ENCODE measurements around the gene SEM1.
"Not testable (repeated sequence)": the region's sequence is repeated elsewhere in the genome, so short reads cannot be mapped to it uniquely, and the experiment has no call there.

The SEM1 gene

GRCh38 chr7:96707901-96708774 lies 1.5 kb downstream of the SEM1 start:
- in situ Hi-C loops (cut with HindIII; ENCODE audit: low sequenced_read_pairs): no loop called here
- no peak for DNase-seq (ENCODE audit: low read depth, low spot score)
- H3K4me3 ChIP-seq (ENCODE audit: low read depth, low read length): peak overlapping the region; percentile 61
- TF ChIP-seq CTCF (IDR thresholded peaks at IDR 0.05; ENCODE audit: low read depth, low read length): no peak

- DNase-seq (ENCODE audit: low read depth, low spot score): no peak
- in situ Hi-C loops (cut with HindIII; ENCODE audit: low sequenced_read_pairs): no loop called here
- H3K4me3 ChIP-seq (ENCODE audit: low read depth, low read length): no peak overlapping the region
Observed at GRCh38 chr7:96701258-96701657, 8.4 kb downstream of the SEM1 start.

GRCh38 chr7:96700516-96700915 lies 9.1 kb downstream of the SEM1 start:
- H3K4me3 ChIP-seq (ENCODE audit: low read depth, low read length): no peak overlapping the region
- in situ Hi-C loops (cut with HindIII; ENCODE audit: low sequenced_read_pairs): no loop called here
- no peak for DNase-seq (ENCODE audit: low read depth, low spot score)
- no peak for TF ChIP-seq CTCF (IDR thresholded peaks at IDR 0.05; ENCODE audit: low read depth, low read length)

More at GRCh38 chr7:96701258-96701657, 8.4 kb downstream of the SEM1 start:
- TF ChIP-seq CTCF (IDR thresholded peaks at IDR 0.05; ENCODE audit: low read depth, low read length): no peak

- DNase-seq (ENCODE audit: low read depth, low spot score): no peak
- no peak for TF ChIP-seq CTCF (IDR thresholded peaks at IDR 0.05; ENCODE audit: low read depth, low read length)
- in situ Hi-C loops (cut with HindIII; ENCODE audit: low sequenced_read_pairs): no loop called here
- H3K4me3 ChIP-seq (ENCODE audit: low read depth, low read length): no peak overlapping the region
Observed at GRCh38 chr7:96699219-96699871, 10.3 kb downstream of the SEM1 start.

- H3K4me3 ChIP-seq (ENCODE audit: low read depth, low read length); in situ Hi-C loops (cut with HindIII; ENCODE audit: low sequenced_read_pairs); DNase-seq (ENCODE audit: low read depth, low spot score): not testable (repeated sequence)
Observed at GRCh38 chr7:96698449-96698848, 11.2 kb downstream of the SEM1 start.

- in situ Hi-C loops (cut with HindIII; ENCODE audit: low sequenced_read_pairs): no loop called here
Observed at GRCh38 chr7:96697822-96698221, 11.8 kb downstream of the SEM1 start.

More at GRCh38 chr7:96697822-96698221, 11.8 kb downstream of the SEM1 start:
- DNase-seq (ENCODE audit: low read depth, low spot score): peak; percentile 13
- no peak overlapping the region for H3K4me3 ChIP-seq (ENCODE audit: low read depth, low read length)
- no peak for TF ChIP-seq CTCF (IDR thresholded peaks at IDR 0.05; ENCODE audit: low read depth, low read length)

Data from astrocyte of the spinal cord (primary cell).